Esophagus muscularis mucosa (tissue), 4 donors: Measurements from ENCODE around the gene CIITA. TPM values are rescaled to one million over a fixed set of nuclear protein-coding genes. Genes with fewer than 3 reads are reported as not detected.

Experiments
- DNase-seq: peaks from one replicate; pipeline ENCODE4 v3.0.0-alpha.2; 2017; ENCODE audit errors: extremely low spot score
- H3K27ac ChIP-seq, 4 donors: fragments of 200-600 bp; sonication (generic); replicated peaks in 1 of 4; 1 replicate in 3 of 4; 2 replicates in 1 of 4; pipeline ENCODE4 v1.5.1; 2016 to 2019; ENCODE audit warnings: mild to moderate bottlenecking in 1 of 4
- H3K27me3 ChIP-seq, 4 donors: fragments of 200-600 bp; sonication (generic); one replicate each; pipeline versions ENCODE4 v1.5.1 to v1.6.0; 2016 to 2019
- H3K36me3 ChIP-seq, 4 donors: fragments of 200-600 bp; sonication (generic); one replicate each; pipeline ENCODE4 v1.5.1; 2016 to 2019
- H3K4me1 ChIP-seq, 4 donors: fragments of 200-600 bp; sonication (generic); one replicate each; pipeline ENCODE4 v1.5.1; 2016 to 2019
- H3K4me3 ChIP-seq, 4 donors: fragments of 200-600 bp; sonication (generic); 1 replicate in 2 of 4; 2 replicates in 2 of 4; pipeline ENCODE4 v1.5.1; 2016 to 2019; ENCODE audit warnings: mild to moderate bottlenecking in 4 of 4, moderate library complexity in 1 of 4
- H3K9me3 ChIP-seq, 4 donors: fragments of 200-600 bp; sonication (generic); 1 replicate in 3 of 4; 2 replicates in 1 of 4; pipeline ENCODE4 v1.5.1; 2016 to 2019
- EP300 ChIP-seq: sonication (generic); formaldehyde crosslinking; IDR thresholded peaks from one replicate; pipeline ENCODE4 v1.6.1; 2017; ENCODE audit warnings: antibody characterized with exemption
- POLR2A ChIP-seq: fragments of 450-650 bp; IDR thresholded peaks from one replicate; pipeline ENCODE4 v1.6.1; 2017; ENCODE audit warnings: antibody characterized with exemption, moderate library complexity, mild to moderate bottlenecking, low read depth
- POLR2AphosphoS5 ChIP-seq, 2 donors: sonication (generic); formaldehyde crosslinking; IDR thresholded peaks; one replicate each; pipeline ENCODE4 v1.6.1; 2017; ENCODE audit warnings: antibody characterized with exemption in 2 of 2
- WGBS: methylation state at CpG from one replicate; pipeline ENCODE4 v1.1.5; 2018; 5-methylcytosine and 5-hydroxymethylcytosine counted together
- intact Hi-C: fragments of 100-400 bp; cut with DNase I; formaldehyde crosslinking; loops from one replicate; pipeline ENCODE4 v1.15.1; 2023
- total RNA-seq, 4 donors: library from RNA; depleted of rRNA; stranded (reverse); fragments of >200 nt; gene quantifications; one replicate each; pipeline versions ENCODE4 v1.1.0 to v1.2.1, GENCODE V29; 2016
- TF ChIP-seq, protein P1 (sequence below), 3 experiments: fragments of 200-600 bp in 2 of 3; fragments of 450-650 bp in 1 of 3; sonication (generic) in 2 of 3; IDR thresholded peaks; one replicate each; pipeline ENCODE4 v1.5.1; 2017 to 2019; ENCODE audit warnings: antibody characterized with exemption in 3 of 3, mild to moderate bottlenecking in 2 of 3, moderate library complexity in 1 of 3

Gene CIITA
- total RNA-seq, 4 donors from 2014 or later: 6.8 to 11.2 (median 8.9) TPM

DNA sequence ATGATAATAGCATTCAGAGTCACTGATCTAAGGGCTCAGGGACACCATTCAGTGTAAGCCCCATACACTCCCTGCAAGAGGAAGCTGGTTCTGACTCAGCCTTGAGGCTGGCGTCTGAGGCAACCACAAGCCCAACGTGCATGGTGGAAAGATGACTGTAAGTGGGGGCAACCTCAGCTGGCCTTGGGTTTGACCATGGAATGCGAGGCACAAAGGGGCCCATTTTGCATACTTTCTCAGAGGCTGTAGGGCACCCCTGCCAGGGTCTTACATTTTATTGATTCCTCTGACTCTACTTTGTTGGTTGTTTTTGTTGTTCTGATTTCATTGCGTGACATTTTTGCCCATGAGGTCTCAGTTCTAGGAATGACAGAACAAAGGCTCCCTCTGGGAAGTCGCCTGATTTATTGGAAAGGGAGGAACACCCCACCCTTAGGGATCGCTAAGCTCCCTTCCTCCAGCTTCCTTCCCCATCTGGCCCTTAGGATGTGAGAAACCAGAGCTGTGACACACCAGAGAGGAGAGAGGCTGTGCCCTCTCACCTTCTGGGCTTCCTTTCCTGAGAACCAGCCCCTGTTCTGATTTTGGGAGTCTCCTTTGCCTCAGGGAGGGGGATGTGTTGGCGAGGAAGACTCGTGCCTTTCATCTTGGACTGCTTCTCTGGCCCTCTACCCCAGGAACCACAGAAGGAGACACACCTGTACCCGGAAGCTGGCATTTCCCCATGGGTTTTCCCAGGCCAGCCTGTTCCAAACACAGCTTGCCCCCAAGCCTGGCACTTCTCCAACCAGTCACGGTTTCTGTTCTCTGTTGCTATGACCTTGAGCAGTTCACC is 5.6 kb upstream of the CIITA start:
- intact Hi-C loops: no loop called here
- Histone ChIP-seq H3K4me3 (no peak overlapping the region), H3K27ac (peak overlapping the region in 3 of 4 donors; percentile 35 to 62 (median 41)), H3K36me3 (no peaks in the 10 kb centered on the region), H3K9me3 (no peaks in the 10 kb centered on the region), H3K4me1 (peaks cover 9 to 50% (median 35%) of the 10 kb centered on the region in 4 donors), H3K27me3 (peaks cover 0 to 37% (median 3%) of the 10 kb centered on the region in 4 donors)
- no peak for DNase-seq
- 24% methylated on average over 10 of the region's 10 CpGs for WGBS
- peak in 1 of 2 donors; percentile 22 for TF ChIP-seq POLR2AphosphoS5 (IDR thresholded peaks at IDR 0.05)
- no peak for TF ChIP-seq POLR2A

DNA sequence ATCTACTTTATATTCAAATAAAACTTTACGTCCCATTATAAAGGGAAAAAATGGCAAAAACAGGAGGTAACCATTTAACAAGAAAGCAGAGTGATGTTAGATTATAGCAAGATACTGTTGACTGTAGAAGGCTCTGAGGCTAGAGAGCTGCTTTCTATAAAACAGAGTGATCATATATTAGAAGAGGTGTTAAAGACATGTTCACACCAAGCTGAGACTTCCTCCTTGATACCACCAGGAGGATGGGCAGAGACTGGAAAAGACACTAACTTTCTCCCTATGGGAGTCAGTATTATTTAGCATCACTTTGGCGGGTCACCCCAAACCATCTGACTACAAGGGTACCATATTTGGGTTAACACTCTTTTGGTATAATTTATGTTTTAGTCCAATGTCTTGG is 687 bp upstream of the CIITA start:
- intact Hi-C loops: no loop called here
- TF ChIP-seq EP300 (no peak), POLR2A (no peak), POLR2AphosphoS5 (IDR thresholded peaks at IDR 0.05) (no peak)
- TF ChIP-seq, protein P1, sequence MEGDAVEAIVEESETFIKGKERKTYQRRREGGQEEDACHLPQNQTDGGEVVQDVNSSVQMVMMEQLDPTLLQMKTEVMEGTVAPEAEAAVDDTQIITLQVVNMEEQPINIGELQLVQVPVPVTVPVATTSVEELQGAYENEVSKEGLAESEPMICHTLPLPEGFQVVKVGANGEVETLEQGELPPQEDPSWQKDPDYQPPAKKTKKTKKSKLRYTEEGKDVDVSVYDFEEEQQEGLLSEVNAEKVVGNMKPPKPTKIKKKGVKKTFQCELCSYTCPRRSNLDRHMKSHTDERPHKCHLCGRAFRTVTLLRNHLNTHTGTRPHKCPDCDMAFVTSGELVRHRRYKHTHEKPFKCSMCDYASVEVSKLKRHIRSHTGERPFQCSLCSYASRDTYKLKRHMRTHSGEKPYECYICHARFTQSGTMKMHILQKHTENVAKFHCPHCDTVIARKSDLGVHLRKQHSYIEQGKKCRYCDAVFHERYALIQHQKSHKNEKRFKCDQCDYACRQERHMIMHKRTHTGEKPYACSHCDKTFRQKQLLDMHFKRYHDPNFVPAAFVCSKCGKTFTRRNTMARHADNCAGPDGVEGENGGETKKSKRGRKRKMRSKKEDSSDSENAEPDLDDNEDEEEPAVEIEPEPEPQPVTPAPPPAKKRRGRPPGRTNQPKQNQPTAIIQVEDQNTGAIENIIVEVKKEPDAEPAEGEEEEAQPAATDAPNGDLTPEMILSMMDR (IDR thresholded peaks at IDR 0.05): no peak
- H3K4me1 ChIP-seq: peaks cover 21 to 35% (median 24%) of the 10 kb centered on the region in 4 donors
- H3K27ac ChIP-seq: no peak overlapping the region
- no peak overlapping the region for H3K4me3 ChIP-seq
- WGBS: 86% methylated on average over 2 of the region's 2 CpGs
- H3K9me3 ChIP-seq: no peaks in the 10 kb centered on the region
- H3K36me3 ChIP-seq: no peaks in the 10 kb centered on the region
- DNase-seq: no peak
- H3K27me3 ChIP-seq: peaks cover 0 to 69% (median 3%) of the 10 kb centered on the region in 4 donors

DNA sequence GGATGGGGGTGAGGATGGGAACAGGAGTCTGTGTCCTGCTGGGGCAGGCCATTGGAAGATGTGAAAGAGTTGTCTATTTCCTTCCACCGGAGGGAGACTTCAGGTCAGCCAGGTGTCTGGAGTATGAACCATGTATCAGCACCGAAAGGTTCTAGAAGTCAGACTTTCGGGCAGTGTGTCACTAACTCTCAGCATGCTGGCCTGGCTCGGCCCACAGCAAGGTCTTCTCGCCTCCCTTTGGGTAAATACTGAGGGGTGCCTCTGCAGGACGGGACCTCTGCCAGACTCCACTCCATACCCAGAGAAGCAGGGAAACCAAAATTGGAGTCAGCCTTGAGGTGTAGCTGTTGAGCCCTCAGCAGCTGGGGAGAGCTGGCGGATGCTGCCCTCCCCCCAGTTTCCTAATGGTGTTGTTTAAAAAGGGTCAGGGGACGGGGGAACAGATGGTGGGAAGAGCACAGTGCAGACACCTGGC is 507 bp downstream of the CIITA start:
- Histone ChIP-seq H3K4me3 (peak overlapping the region in 3 of 4 donors; percentile 58 to 68 (median 58)), H3K27me3 (peaks cover 0 to 63% (median 3%) of the 10 kb centered on the region in 4 donors), H3K9me3 (no peaks in the 10 kb centered on the region), H3K27ac (peak overlapping the region in 1 of 4 donors; percentile 10), H3K36me3 (no peaks in the 10 kb centered on the region), H3K4me1 (peaks cover 11 to 27% (median 20%) of the 10 kb centered on the region in 4 donors)
- WGBS: 61% methylated on average over 7 of the region's 8 CpGs
- no peak for DNase-seq
- TF ChIP-seq EP300 (no peak), POLR2AphosphoS5 (IDR thresholded peaks at IDR 0.05) (no peak), POLR2A (no peak)
- TF ChIP-seq, protein P1 (IDR thresholded peaks at IDR 0.05): no peak
- intact Hi-C loops: no loop called here

DNA sequence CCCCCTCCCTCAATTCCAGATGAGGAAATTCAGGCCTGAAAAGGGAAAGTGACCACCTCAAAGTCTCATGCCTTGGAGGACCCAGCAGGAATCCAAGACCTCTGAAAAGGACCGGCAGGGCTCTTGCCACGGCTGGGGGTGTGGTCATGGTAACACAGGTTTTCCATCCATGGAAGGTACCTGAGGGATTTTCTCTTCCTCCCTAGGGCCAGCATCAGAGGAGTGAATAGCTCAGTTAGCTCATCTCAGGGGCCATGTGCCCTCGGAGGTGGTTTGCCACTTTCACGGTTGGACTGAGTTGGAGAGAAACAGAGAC is 1.3 kb downstream of the CIITA start:
- H3K4me3 ChIP-seq: peak overlapping the region; percentile 58 to 68 (median 62)
- 35% methylated on average over 3 of the region's 4 CpGs for WGBS
- peak overlapping the region in 3 of 4 donors; percentile 25 to 67 (median 58) for H3K27ac ChIP-seq
- intact Hi-C loops: no loop called here
- H3K36me3 ChIP-seq: no peaks in the 10 kb centered on the region
- no peaks in the 10 kb centered on the region for H3K9me3 ChIP-seq
- peaks cover 0 to 69% (median 3%) of the 10 kb centered on the region in 4 donors for H3K27me3 ChIP-seq
- no peak for TF ChIP-seq EP300
- no peak for DNase-seq
- peaks cover 11 to 27% (median 20%) of the 10 kb centered on the region in 4 donors for H3K4me1 ChIP-seq

DNA sequence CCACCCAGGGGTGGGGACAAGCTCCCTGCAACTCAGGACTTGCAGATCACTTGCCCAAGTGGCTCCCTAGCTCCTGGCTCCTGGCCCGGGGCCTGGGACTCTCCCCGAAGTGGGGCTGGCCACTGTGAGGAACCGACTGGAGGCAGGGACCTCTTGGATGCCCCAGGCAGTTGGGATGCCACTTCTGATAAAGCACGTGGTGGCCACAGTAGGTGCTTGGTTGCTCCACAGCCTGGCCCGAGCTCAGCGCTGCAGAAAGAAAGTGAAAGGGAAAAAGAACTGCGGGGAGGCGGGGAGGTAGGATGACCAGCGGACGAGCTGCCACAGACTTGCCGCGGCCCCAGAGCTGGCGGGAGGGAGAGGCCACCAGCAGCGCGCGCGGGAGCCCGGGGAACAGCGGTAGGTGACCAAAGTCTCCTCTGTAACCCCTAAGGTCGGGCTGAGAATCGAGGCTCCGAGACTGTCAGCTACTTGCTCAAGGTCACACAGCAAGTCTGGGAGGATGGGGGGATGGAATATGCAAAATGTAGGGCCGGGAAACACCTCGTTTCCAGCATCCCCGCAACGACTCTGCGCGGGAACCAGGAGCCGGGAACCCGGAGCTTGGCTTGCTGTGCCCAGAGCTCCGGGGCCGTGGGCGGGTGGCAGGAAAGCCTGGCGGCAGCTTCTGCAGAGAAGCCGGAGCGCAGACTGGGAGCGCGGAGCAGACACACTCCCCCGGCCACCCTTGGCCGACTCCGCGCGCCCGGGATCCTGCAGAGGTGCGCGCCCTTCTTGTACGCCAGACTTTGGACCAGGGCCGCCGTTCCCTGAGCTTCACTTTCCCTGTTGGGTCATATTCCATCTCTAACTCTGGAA is 1.9 kb downstream of the CIITA start:
- Histone ChIP-seq H3K27me3 (peaks cover 0 to 69% (median 3%) of the 10 kb centered on the region in 4 donors), H3K4me3 (peak overlapping the region; percentile 58 to 68 (median 62)), H3K36me3 (no peaks in the 10 kb centered on the region), H3K9me3 (no peaks in the 10 kb centered on the region), H3K4me1 (peaks cover 11 to 27% (median 20%) of the 10 kb centered on the region in 4 donors), H3K27ac (peak overlapping the region; percentile 25 to 67 (median 52))
- 3% methylated on average over 18 of the region's 49 CpGs for WGBS
- TF ChIP-seq EP300: no peak
- TF ChIP-seq POLR2AphosphoS5 (IDR thresholded peaks at IDR 0.05): peak in 1 of 2 donors; percentile 25
- intact Hi-C loops: no loop called here
- DNase-seq: no peak
